Measurements from ENCODE around the gene EFNB3.
A peak's percentile ranks its signal among the peaks of the same experiment; 100 is the strongest.

Gene EFNB3

DNA sequence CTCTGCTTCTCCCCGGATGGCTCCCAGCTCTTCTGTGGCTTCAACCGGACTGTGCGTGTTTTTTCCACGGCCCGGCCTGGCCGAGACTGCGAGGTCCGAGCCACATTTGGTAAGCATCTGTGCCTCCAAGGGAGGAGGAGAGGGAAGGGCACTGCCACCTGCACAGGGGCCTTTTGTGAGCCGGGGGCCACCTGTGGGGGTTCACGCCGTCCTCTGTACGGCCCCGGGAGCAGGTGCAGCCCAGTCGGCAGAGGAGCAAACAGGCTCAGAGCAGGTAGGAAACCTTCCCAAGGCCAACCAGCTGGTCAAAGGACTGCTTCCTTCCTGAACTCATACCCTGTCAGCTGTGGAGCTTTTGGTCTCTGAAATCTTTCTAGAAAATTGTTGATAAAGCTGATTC lies 3.3 kb upstream of the EFNB3 start:
- DNase-seq: no peak

DNA sequence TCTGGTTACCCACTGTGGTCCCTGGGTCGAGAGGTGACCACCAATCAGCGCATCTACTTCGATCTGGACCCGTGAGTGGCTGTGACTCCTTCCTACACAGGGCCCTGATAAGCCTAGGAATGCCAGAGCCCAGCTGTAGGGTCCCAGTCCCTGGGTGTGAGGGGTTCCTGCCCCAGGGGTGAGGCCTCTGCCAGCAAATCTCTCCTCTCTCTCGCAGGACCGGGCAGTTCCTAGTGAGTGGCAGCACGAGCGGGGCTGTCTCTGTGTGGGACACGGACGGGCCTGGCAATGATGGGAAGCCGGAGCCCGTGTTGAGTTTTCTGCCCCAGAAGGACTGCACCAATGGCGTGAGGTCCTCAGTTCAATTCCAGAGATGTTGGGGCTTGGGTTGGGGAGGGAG lies 2.2 kb upstream of the EFNB3 start:
- DNase-seq: no peak

DNA sequence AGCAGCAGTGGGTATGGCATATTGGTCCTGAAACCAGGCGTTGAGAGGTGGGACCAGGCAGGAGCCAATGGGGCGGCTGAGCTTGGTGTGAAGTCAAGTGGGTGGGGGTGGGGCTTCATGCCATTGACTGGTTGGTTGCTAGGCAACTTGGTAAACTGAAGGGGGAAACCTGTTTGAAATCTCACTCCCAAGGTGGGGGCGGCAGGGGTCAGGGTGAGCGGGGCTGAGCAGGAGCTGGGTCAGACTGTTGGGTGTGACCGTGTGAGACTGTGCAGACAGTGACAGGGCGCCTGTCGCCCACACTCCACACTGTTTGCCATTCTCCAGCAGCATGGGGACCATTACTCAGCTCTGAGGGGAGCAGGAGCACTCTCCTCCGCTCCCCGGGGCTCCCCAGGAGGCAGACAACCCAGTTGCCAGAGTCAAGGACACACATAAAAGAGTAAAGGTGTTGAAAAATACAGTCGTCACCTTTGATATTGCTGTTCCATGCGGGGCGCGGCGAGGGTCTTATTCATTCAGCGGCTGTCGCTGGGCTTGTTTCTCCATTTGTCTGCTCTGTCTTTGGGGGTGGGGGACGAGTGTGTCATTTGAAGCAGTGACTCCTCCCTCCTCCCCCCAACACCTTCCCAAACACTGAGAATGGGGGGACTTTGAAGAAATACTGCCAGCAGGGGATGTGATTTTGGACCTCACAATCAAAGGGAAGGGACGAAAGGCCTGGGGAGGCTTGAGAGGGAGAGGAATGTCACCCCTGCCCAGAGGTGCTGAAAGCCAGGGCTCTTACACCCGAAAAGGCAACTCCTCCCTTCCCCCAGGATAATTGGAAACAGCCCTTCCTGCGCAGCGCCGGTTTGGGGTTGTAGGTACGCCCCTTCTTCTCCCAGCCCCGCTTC lies 1.2 kb upstream of the EFNB3 start:
- DNase-seq: peak in 1 of 2 experiments; percentile 7

DNA sequence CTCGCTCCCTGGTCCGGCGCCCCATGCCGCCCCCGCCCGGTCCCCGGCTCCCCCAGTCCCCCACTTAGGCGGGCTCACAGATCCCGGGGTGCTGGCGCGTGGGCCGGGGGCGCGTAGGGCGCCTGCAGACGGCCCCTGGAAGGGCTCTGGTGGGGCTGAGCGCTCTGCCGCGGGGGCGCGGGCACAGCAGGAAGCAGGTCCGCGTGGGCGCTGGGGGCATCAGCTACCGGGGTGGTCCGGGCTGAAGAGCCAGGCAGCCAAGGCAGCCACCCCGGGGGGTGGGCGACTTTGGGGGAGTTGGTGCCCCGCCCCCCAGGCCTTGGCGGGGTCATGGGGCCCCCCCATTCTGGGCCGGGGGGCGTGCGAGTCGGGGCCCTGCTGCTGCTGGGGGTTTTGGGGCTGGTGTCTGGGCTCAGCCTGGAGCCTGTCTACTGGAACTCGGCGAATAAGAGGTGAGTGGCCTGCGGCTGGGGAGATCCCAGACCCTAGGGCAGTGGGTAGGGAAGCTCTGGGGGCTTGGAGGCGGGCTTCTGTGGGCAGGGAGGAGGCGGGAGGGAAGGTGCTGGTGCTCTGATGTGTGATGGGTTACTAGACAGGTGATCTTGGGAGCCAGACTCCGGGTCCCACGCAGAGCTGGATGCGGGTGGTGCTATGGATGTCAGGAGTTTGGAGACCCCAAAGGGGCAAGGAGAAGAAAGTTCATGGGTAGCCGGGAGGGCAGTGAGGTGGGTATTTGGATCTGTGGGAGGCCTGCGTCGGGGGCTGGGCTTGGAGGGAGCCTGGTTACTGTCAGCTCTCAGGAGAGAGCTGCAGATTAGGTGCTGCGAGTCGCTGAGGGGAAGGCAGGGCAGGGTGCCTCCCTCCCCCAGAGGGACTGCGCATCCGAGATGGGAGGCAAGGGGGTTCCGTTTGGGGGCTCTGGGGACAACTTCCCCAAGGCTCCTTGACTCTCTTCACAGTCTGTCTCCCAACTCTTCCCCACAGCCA lies 560 bp downstream of the EFNB3 start:
- DNase-seq: no peak

DNA sequence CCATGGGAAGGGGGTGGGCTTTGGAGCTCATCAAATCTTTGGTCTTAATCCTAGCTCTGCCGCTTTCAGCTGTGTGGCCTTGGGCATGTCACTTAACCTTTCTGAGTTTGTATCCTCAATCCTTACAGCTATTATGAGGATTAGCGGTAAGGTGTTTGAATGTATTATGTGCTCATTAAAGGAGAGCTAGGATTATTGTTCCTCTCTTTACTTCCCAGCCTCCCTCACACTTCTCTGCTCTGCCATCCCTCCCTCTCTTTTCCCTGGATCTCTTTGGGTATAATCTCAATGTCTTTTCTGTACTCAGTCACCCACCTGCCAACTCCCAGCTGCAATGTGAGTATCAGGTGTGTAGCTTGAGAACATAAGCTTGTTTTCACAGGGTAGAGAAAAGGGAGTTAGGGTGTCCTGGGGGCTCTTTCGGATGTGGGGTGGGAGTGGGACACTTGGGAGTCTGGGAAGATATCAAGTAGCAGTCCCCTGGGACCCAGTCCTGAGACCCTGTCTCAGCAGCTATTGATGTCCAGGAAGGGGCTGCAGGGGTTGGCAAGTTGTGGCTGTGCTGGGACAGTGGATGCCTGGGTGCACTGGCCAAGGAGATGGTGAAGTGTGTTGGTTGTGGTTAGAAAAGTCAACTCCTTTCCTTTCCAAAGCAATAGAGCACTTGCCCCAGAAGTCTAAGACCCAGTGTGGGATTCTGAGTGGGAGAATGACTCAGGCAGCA lies 1.8 kb downstream of the EFNB3 start:
- DNase-seq: no peak

DNA sequence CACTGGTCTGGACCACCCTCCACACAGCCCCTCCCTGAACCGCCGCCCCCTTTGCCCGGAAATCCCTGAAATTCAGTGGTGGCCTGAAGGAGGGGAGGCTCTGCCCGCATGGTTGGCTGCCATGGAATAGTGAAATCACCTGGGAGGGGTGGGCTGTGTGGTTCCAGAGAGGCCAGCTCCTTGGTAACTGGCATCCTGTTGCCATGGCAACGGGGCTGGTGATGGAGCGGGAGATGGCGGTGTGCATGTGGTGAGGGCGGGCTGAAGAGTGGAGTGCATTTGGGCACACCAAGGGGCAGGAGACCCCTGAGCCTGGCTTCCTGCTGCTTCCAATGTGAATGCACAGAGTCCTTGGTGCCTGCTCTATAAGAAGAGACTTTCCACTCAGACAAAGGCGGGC lies 2.4 kb downstream of the EFNB3 start:
- no peak for DNase-seq

DNA sequence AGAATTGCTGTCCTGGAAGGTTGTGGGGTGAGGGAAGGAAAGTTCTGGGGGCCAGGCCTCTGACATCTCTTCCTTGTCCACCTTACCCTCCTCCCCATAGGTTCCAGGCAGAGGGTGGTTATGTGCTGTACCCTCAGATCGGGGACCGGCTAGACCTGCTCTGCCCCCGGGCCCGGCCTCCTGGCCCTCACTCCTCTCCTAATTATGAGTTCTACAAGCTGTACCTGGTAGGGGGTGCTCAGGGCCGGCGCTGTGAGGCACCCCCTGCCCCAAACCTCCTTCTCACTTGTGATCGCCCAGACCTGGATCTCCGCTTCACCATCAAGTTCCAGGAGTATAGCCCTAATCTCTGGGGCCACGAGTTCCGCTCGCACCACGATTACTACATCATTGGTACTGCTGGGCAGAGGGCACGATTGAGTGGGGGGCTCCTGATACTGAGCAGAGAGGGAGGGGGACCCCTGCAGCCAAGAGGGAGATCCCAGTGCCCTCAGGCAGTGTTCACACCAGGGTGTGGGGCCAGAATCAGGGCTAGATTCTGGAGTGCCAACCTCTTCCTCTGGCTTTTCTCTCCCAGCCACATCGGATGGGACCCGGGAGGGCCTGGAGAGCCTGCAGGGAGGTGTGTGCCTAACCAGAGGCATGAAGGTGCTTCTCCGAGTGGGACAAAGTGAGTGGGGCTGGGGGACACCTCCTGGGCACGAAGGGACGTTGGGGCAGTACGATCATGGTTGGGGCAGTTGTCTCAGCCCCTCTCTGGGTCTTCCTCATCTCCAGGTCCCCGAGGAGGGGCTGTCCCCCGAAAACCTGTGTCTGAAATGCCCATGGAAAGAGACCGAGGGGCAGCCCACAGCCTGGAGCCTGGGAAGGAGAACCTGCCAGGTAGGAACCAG lies 3.1 kb downstream of the EFNB3 start:
- no peak for DNase-seq

DNA sequence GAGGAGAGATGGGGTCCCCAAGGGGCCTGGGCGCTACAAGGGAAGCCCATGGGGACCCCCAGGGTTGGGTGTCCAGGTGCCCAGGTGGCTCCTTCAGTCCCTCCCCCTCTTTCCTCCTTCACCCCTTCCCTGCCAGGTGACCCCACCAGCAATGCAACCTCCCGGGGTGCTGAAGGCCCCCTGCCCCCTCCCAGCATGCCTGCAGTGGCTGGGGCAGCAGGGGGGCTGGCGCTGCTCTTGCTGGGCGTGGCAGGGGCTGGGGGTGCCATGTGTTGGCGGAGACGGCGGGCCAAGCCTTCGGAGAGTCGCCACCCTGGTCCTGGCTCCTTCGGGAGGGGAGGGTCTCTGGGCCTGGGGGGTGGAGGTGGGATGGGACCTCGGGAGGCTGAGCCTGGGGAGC lies 4.0 kb downstream of the EFNB3 start:
- DNase-seq: no peak

DNA sequence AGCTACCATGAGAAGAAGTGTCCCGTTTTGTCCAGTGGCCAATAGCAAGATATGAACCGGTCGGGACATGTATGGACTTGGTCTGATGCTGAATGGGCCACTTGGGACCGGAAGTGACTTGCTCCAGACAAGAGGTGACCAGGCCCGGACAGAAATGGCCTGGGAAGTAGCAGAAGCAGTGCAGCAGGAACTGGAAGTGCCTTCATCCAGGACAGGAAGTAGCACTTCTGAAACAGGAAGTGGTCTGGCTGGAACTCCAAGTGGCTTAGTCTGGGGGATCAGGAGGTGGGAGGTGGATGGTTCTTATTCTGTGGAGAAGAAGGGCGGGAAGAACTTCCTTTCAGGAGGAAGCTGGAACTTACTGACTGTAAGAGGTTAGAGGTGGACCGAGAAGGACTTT lies 5.3 kb downstream of the EFNB3 start:
- no peak for DNase-seq

DNA sequence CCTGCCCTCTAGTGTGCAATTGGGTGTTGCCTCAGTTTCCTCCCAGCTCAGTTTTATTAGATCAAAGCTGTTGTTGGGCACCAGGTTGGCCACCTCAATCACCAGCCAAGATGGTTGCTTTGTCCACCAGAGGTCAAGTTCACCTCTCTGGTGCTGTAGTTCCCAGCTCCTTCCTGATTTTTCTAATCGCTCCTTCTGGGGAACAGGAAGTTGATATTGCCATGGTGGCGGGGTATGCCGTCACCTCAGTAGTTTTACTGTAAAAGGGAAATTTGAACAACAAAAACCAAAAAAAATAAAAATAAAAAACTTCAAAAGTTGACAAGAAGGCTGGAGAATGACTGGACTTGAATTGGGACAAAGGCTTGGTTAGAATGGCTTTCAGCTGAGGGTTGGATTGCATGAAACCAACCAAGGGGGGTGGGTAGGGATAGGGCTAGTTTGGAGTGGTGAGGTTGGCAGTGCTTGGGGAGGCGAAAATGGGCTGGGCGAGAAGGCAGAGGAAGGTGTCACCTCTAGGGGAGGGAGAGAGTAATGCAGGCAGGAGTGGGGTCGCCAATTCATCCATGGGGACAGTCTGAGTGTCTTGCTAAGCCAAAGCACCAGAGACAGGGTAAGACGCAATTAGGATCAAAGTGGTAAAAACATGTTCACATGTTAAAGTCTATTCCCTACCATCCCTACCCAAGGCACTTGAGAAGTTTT lies 6.2 kb downstream of the EFNB3 start:
- no peak for DNase-seq

DNA sequence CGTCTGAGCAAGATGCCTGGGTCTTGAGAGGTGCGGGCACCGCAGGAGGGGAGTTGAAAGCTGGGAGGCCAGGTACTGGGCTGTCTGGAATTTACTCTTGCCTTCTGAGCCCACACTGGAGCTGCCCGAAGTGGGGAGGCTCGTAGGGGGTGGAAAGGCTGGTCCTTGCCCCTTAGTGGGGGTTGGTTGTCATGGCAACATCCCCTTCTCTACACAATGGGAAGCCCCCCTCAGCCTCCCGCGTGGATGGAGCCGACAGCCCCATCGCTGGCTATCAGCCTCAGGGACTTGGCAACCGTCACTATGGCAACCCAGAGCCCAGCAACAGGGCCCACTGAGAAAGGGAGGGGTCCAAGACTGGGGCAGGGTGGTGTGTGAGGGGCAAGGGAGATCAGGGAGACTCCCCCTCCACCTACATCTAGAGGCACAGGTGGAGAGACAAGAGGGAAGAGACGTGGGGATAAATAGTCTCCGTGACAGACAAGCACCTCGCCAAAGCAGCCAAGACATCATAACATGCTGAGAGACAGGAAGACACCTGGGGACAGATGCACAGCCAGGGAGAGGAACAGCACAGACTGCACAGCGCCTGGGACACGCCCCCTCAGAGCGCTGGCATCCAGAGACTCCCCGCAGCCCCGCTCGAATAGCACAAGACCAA lies 7.2 kb downstream of the EFNB3 start:
- no peak for DNase-seq

DNA sequence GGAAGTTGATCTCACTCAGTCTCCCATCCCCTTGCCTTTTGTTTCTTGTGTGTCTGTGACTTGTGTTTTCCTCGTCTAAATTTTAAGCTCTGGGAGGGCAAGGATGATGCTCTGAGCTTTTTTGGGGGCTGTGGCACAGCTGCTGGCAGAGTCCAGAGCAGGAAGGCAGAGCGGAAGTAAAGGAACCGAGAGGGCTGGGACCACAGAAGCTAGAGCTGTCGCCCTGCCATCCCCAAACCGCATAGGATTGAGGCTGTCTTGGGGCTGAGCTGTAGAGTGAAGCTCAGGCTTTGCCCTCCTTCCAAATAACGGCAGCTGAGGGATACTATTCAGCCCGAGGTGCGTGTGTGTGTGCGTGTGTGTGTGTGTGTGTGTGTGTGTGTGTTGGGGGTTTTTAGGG lies 8.8 kb downstream of the EFNB3 start:
- DNase-seq: no peak

DNA sequence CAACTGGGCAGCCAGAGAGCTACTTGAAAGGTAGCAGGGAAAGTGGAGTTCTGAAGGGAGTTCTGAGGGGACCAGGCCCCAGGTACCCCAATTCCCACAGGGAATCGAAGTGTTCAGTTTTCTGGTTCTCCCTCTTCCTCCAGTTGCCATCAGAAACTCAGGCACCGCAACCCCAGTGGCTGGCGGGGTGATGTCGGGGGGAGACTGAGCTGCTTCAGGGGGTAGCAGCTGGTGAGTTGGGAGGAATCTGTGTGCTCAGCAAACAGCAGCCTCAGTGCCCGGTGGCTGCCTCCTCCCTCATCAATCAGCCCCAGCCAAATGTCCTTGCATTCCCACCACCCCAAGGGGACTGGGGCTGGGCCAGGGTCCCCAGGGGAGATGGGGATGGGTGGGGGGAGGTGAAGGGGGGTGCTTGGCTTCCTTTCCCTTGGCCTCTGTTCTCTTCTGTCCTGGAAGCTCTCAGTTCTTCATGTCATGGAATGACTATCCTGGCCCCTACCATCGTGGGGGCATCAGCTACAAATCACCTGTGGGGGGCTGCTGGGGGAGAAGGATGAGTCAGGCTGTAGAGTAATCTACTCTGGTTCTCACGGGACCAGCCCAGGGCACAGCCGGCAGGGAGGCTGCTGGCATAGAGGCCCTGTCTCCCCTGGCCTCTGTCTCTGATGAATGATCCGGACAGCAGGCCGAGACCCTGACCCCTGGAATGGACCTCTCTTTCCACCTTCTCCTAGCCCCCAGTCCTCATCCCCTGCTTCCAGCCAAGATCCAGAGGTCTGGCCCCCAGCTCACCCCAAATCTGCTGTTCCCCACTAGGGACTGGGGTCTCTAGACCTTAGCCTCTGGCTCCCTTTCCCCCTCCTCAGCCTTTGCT lies 10.0 kb downstream of the EFNB3 start:
- no peak for DNase-seq

DNA sequence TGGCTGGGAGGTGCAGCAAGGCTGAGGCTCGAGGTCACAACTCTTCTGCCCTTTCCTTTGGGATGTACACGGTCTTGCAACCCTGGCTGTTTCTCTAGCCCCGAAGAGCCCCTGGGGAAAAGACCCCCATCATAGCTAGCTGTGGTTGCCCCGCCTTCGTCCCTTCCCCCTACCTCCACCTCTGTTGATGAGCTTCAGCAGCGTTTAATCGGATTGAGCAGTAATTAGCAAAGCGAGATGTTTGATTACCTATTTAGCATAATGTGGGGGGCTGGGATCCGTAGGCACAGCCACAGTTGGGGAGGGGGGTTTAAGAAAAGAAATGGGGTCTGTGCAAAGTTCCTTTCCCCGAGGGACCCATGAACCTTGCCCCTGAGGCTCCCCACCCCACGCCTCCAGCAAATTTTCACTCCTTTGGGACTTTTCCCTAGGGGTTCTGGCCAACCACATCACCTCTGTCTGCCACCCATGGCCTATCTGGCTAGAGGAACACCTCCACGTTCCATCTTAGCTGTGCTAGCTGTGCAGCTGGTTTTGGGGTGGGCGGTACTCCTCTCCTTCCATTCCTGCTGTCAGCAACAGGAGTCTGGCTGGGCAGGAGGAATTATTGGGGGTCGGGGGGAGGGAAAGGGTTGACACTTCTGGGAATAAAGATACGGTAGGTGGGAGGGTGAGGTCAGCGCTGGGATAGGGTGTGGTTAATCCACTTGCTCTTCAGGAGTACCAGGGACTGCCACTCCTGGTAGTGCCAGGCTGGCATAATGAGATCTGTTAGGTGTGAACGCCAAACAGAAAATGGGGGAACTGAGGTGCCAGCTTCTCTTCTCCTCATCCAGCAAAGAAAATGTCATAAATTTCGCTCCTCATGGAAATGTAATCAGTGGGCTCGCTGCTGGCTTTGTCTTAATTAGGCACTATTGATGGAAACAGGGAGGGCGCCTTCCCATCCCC lies 11.2 kb downstream of the EFNB3 start:
- no peak for DNase-seq

DNA sequence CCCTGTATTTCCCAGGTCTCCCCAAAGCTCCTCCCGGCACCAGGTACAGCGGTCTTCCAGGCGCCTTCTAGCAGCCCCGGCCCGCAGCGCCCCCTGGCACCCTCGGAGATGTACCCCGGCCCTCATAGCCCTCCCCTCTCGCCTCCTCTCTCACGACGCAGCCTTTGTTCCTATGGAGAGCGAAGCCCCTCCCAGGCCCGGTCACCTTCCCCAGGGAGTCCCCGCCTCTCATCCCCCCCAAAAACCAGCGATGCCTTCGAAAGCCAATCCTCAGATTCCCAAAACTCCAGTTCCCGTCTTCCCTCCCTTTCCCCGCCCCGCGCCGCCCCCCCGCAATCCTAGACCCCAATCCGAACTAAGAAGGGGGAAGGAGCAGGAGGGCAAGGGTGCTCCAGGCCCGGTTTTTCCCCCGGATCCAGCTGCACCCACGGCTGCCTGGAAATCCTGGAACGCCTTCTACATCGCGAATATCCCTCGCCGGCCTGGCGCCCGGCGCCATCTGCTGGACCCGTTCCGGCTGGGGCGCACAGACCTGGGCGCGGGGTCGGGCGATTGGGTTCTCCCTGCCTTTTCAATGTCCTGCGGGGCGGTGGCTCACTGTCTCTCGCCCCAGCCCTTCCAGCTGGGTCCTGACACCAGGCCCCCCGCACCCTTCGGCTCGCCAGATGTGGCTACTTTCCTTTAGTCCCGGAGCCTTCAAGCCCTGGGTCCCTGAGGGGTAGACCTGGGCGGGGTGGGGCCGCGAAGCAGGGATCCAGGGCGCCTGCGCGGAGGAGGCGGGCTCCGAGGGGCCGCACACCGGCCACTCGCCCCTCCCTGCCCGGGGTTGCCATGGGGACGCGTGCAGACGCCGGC lies 12.1 kb downstream of the EFNB3 start, which contains the start of gene DNAH2:
Gene DNAH2, plus strand, starts transcription at position 844 of the 855 bp plus-strand sequence. CDS start 1,991 bp downstream, outside the sequence.
- DNase-seq: peak; percentile 82 to 86

DNA sequence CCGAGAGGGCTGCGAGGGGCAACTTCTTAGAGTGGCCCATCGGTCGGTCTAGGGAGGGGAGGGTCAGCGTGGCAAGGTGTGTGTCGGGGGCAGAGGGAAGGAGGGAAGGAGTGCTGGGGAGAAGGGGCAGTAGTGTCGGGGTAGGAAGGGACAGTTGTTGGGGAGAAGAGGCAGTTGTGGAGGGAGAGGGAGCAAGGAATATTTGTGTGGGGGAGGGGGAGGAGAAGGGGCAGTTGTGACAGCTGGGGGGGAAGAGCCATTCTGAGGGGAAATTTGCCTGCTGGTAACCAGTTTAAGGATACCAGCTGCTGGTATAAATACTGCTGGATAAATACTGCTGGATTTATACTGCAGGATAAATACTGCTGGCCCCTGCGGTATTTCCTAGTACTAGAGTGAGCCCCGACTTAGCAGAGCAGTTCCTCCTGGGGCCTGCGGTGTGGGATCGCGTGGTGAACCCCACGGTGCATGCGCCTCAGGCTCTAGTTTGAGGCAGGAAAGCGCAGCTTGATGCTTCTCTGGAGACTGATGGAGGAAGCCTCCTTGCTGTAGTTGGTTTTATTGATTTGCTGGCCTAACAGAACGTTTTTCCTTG lies 12.9 kb downstream of the EFNB3 start:
- no peak for DNase-seq

DNA sequence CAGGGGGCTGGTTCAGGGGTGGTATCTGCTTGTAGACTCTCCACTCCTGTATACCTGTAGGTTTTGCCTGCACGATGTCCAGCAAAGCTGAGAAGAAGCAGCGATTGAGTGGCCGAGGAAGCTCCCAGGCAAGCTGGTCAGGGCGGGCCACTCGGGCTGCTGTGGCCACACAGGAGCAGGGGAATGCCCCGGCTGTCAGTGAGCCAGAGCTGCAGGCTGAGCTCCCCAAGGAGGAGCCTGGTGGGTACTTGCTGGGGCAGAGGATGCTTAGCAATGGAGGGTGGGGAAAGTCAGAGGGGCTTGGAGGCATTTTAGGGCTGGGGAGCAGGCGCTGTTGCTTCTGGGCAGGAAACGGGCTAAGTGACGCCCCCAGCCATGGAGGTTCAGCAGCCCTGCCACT lies 14.7 kb downstream of the EFNB3 start:
- DNase-seq: no peak
